GM21737 (cell line): ENCODE measurements around the gene PPP4R2.

Experiments
- ATAC-seq: cut with Tn5 transposase; IDR thresholded peaks from one replicate; pipeline ENCODE4 v1.9.1; 2021; ENCODE audit warnings: mild to moderate bottlenecking, moderate library complexity; ENCODE audit not compliant: unreplicated experiment

The PPP4R2 gene

DNA sequence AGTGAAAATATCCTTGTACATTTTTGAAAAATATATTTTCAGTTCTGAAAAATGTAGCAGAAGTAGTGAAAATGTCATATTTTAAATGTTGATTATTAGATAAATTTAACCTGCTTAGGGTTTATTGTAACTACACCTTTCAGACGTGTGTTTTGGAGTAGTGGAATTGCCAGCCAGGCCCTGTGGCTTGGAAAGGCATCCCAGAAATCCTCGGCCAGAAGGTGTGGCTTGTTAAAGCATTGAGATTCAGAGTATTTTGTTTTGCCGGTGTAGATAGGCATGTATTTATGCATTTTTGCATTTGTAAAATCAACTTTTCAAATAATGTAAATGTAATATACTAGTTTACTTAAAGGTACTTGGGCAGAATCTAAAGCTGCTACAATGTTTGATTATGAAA is 71.8 kb downstream of the PPP4R2 start:
- no peak for ATAC-seq

DNA sequence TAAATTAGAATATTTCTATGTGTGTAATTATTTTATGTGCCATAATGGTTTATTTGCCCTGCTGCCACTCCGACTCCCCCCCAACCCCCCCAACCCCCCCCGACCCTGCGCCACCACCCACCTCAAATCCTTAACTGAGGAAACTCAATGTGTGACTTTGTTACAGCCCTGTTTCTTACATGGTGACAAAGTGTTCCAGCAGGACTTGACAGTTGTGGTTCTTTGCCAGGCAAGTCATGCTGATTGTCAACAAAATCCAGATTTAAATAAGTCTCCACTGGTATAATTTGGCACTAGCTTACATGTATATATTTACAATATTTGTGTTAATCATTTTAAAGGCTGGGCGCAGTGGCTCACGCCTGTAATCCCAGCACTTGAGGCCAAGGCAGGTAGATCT is 72.6 kb downstream of the PPP4R2 start:
- no peak for ATAC-seq

DNA sequence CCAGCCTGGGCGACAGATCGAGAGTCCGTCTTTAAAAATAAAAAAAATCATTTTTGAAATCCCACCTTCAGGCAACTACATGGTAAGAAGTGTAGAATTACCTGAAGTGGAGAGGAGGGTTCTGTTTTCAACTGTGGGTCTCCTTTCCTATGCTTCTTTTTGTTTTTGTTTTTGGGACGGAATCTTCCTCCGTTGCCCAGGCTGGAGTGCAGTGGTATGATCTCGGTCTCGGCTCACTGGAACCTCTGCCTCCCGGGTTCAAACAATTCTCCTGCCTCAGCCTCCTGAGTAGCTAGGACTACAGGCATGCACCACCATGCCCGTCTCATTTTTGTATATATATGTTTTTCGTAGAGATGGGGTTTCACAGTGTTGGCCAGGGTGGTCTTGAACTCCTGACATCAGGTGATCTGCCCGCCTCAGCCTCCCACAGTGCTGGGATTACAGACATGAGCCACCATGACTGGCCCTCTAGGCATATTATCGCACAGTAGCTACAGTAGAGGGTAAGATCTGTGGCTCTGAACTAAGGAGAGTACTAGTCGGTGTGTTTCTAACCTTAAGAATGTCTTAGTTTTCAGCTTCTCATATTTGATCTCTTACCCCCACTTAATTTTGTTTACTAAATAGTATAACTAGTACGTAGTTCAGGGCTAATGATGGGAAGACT is 73.3 kb downstream of the PPP4R2 start:
- no peak for ATAC-seq

DNA sequence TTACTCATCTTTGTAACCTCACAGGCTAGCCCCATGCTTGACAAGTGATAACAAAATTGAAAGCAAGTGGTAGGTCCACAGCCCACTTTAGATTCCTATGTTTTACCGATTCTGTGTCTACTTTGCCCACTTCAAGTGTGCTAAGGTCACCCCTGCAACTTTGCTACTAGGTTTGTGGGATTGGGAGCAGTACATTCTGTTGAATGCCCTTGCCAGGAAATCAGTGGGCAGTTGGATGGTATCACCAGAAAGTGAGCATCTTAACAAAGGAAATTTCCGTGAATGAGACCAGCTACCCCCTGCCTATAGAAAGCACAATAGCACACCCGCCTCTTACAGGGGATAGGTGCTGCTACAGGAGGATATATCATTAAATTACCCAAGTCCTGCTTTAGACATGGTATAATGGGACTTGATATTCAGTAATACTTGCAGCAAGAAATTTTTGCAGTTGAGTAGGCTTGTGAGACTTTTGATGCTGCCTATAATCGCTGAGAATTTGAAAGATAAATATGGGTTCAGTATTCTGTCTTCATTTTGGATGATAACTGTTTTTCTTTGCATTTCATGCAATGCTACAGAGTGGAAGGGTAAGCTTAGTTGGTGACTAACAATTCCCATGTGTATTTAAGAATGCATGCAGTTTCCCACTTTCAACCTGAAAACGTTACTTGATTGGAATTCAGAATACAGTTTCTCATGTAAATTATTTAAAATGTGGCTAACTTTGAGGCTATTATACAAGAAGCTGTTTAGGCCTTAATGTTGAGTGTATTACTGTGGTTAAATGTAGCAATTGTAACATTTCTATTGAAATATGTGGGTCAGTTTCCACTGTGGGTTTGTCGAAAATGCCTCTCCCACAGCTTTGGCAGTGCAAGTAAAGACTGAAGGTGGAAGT is 74.3 kb downstream of the PPP4R2 start:
- ATAC-seq, result no peak

DNA sequence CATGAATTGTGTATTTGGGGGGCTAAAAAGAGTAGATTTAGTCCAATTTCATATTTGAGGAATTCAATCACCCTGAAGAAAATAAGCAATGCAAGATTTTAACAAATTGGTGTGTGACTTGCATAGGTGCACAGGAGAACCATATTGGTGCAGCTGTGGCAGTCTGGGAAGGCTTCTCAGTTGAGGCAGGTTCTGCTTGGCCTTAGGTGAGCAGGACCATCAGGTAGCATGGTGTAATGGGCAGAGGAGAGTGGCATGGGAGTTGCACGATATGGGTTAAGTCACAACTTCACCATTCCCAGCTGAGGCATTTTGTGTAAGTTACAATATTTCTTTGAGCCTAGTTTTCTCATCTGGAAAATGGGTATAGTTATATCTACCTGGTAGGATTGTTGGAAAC is 75.3 kb downstream of the PPP4R2 start:
- ATAC-seq, result no peak

DNA sequence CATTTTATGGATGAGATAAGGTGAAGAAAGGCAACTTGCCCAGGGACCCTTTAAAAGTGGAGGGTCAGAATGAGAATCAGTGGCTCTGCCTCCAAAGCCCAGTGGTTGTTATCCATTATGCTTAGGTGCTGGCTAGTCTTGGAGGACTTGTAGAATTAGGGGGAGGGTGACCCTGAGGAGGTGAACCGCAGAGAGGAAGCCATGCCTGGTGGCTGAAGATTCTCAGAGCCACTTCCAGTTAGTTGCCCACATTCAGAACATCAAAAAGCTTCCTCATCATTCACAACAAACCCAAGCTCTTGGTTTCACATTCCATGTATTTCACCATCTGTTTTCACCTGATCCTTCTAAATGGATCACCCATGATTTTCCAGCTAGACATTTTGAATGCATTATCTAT is 76.0 kb downstream of the PPP4R2 start:
- ATAC-seq, result no peak

DNA sequence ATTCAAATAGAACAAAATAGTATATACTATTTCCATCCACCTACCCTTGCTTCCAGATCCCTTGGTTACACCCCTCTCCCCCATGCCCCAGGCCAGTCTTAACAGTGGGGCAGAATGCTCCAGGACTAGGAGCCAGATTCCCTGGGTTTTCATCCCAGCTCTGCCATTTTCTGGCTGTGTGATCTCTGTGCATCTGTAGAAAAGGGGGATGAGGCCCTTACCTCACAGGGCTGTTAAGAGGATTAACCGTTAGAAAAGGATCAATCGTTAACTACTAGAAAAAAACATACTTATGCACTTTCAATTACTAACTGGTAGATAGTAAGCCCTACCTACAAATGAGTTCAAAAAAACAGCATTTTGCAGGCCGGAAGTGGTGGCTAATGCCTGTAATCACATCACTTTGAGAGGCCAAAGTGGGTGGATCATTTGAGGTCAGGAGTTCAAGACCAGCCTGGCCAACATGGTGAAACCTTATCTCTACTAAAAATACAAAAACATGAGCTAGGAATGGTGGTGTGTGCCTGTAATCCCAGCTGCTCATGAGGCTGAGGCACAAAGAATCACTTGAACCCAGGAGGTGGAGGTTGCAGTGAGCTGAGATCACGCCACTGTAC is 76.6 kb downstream of the PPP4R2 start:
- ATAC-seq, result no peak

DNA sequence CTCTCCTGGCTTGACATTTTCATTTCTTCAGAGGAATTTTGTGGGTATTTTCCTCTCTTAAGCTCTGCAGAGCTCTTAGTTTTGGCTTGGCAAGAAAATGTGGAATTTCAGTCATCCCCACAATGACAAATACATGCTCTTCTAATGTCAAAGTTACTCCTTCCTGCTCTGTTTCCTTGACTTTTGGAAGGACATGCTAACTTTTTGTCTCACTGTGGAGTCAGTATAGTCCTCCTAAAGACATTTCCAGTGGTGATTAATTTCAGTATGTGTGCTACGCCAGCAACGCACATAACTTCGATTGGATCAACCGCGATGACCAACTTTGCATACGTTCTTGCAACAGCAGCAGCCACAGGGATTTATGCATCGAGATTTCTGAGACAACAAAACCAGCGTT is 78.2 kb downstream of the PPP4R2 start:
- no peak for ATAC-seq

DNA sequence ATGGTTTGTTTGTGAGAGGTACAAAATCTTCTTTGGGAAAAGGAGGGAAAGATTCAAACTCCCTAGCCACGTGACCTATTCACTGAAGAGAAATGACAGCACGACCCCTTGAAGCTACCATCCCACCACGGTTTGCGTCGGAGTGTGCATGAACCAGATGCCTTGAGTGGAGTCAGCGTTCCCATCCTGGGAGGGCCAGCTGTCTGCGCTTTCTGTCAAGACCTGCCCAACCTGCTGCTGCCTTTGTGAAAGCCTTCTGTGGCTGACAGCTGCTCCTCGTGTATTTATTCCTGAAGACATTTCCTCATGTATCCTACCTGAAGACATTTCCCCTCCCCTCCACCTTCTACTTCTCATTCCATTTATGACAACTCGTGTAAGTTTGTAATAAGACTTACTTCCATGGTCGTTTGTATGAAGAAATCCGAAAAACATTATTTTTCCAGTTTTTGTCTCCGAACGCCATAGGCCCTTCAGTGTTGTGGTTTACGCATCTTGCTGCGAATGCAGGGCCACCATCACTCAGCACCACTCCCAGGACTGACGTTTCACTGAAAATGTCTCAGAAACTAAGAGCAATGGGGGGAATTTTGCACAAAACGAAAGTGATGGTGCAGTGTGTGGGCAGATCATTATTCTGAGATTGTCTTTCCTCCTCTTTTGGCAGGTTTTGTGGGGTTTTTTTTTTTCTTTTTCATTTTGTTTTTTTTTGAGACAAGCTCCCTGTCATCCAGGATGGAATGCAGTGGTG is 83.8 kb downstream of the PPP4R2 start:
- no peak for ATAC-seq

DNA sequence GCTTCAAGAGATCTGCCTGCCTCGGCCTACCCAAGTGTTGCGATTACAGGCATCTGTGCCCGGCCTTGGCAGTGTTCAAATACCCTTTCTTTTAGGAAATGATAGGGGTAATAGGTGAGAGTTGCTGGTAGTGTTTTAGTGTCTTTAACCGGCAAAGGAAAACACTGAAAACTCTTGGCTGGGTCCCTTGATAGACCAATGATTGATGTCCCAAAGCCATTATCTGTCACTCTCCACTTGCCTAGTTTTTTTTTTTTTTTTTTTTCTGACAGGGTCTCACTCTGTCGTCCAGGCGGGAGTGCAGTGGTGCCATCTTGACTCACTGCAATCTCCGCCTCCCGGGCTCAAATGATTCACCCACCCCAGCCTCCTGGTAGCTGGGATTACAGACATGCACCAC is 84.5 kb downstream of the PPP4R2 start:
- ATAC-seq, result no peak

DNA sequence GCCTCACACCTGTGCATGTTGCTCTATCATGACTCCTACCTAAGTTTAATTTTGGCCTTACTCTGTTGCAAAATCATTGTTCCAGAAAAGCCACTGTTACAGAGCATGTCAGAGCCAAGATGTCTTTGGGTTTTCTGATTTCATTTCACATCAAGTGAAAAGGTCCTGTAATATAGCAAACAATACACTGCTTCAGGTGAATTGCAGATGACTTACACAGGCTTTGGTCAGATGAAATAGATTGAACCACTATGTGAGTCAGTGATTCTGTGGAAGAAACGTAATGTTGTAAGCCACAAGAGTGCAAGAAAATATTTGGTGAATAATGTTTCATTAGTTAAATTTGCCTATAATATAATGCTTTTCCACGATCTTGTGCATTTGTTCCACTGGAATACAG is 87.6 kb downstream of the PPP4R2 start:
- ATAC-seq, result no peak

DNA sequence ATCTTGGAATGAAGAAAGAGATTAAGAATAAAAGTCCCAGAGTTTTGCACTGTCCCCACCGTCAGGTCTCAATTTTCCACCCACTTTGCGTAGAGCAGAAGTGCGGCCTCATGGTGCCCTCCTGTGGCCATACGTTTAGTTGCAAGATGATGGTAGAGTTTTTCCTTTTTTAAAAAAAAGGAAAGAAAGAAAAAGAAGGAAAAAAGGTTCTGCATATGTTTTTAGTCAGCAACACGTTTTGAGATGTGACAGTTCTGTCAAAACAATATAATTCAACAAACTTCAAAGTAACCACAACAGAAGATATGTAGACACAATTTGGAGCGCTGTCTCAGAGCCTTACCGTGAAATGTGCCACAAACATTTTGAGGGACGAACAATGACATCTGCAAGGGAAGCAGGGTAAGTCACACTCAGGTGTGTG is 89.5 kb downstream of the PPP4R2 start:
- no peak for ATAC-seq

DNA sequence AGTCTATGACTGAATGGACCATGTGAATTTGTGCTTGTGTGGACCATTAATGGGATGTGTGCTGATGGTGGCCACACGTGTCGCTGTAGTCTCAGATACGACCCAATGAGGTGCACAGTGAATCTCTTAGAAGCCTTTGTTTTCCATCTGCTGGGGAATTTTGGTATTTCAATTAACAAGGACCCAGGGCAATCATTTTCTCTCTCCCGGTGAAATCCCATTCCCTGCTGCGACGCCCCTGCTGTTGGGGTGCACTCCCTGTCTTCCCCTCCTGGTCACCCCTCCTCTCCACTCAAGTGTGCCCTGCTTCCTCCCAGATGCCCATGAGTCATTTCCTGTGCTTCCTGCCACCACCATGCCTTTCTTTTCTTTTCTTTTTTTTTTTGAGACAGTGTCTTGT is 97.5 kb downstream of the PPP4R2 start:
- ATAC-seq, result no peak

DNA sequence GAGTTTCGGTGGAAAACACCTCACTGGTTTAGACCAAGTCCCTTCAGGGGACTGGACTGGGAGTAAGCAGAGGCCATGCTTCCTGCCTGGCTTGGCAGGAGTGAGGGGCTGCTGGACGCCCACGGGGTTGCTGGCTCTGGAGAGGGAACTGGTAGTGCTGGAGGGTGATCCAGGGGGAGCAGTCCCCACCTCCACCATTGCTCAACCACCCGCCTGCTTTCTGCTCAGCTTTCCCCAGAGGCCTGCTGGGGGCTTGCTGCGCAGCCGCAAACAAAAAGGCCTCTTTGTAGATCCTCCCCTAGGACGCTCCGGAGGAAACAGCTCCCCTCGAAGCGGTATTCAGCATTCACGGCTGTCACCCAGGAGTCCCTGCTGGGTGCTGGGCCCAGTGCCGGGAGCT is 98.3 kb downstream of the PPP4R2 start:
- ATAC-seq, result no peak

DNA sequence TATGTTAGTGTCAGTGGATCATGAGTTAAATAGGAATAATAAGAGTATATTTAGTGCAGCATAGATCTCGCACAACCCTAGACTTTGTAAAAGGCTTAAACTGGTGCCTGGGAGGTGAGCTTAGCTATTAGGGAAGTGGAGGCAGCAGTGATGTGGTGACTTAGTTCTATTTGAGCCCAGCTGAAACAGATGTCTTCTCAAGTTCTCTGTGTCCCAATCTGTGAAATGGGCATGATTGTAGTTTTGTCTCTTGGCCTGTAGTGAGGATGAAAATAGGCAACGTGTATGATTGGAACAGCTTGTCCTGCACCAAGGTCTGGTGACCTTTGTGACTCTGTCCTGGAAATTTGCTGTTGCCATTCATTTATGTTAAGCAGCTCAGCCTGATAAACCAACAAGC is 99.6 kb downstream of the PPP4R2 start:
- ATAC-seq, result no peak

DNA sequence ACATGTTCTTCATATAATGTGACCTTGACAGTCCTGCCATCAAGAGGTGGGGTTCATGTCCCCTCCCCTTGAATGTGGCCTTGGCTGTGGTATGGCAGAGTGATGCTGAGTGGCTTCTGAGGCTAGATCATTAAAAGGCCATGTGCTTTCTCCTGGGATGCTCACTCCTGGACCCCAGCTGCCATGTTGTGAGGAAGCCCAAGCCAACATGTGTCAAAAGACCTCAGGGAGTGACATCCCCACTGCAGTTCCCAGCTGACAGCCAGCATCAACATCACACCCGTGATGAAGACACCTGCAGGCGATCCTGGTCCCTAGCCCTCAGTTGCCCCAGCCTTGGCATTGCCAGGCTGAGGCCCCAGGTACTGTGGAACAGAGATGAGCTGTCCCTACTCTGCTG is 101.4 kb downstream of the PPP4R2 start:
- no peak for ATAC-seq

DNA sequence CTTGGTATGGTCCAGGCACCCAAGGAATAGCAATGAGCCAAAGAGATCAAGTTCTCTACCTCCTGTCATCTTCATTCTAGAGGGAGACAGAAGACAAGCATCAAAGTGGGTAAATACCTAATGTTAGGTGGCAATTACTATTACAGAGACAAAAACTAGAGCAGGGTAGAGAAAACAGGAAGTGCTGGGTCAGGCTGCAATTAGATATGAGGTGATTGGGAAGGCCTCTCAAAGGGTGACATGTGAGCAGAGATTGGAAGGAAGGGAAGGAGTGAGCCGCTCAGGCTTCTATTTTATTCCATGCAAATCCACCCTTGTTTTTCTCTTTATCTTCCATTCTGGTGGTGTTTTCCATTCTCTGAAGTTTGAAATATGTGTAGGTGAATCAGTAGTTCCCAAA is 102.3 kb downstream of the PPP4R2 start:
- no peak for ATAC-seq

DNA sequence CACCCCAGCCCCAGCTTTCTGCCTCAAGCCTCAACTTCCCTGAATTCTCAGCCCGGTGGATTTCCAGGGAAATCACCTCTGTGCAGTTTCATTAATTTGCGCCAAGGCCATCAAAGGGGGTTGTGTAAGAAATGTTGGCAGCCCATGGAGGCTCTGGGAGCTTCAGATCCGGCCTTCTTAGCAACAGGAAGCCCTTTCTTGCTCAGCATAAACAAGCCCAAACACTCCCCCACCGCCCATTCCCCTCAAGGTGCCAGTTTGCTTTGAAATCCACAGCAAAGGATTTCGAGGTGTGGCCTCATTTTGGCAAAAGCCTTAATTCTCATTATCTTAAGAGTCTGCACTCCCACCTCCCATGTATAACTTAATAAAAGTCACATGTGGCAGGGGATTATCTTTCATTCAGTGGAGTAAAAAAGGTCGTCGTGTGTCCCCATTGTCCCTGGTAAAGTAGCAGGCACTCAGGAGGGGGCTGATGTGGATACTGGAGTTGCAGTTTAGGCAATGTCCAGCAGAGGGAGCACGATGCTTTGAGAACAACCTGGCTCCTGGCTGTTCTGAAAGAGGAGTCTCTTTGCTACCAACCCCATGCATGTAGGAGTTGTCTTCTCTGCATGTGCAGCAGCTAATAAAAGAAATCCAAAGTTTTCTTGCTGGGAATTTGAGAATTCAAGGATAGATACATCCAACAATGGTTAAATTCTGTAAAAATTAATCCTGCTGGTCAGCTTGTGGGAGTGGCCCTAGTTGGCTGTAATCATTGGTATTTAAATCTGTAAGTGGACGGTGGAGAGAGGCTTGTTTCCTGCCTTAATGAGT is 104.3 kb downstream of the PPP4R2 start:
- no peak for ATAC-seq

DNA sequence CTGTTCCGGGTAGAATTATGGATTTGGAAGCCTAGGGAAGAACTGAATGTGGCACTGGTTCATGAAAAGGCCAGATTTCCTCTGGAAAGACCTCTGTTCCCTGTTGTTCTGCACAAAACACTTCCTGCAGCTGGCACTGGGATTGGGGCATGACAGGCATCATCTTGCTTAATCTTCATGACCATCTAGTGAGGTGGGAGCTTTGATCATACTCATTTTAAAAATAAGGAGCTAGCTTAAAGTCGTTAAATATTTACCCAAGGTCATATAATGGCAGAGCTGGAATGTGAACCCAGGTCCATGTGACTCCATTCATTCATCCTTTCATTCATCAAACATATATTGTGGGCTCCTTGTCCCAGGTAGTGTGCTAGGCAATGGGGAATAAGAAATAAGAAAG is 105.3 kb downstream of the PPP4R2 start:
- no peak for ATAC-seq

DNA sequence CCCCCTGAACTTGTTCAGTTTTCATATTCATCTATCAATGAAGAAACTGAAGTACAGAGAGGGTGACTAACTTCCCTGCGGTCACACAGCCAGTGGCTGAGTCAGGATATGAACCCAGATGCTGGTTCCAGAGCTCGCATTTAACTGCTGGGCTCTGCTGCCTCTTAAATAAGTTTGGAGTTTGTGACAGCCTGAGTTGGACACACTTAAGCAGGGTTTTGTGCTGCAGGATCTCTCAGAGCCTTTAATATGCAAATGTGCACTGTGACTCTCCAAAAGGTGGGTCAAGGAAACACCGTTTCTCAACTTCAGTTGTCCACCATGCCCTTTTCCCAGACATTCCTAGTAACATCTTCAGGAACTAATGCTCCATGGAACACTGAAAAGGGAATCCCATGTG is 110.6 kb downstream of the PPP4R2 start:
- ATAC-seq, result no peak
